MCF 10A (cell line): ENCODE results near the gene LOX. TPM values are rescaled to one million over a fixed set of nuclear protein-coding genes. Genes with fewer than 3 reads are reported as not detected.
A peak's percentile ranks its signal among the peaks of the same experiment; 100 is the strongest.

ENCODE experiments used
- BruUV-seq: library from RNA; stranded (reverse); fragments of 400-500 nt; replicated peaks from 2 replicates; lab custom pipeline; 2021; lab: Mats Ljungman, UMichigan
- CTCF ChIA-PET: fragments of 300-600 bp; sonication (Branson Sonifier 250); formaldehyde crosslinking; extraction: SDS; loops from one replicate; lab custom pipeline; 2021; ENCODE audit warnings: antibody characterized with exemption, inconsistent platforms; lab: Yijun Ruan, JAX
- POLR2A ChIA-PET: fragments of 300-600, 350-650 bp; sonication (Branson Sonifier 250); formaldehyde crosslinking; extraction: SDS; loops from one replicate; lab custom pipeline; 2020; ENCODE audit warnings: antibody characterized with exemption, inconsistent platforms; lab: Yijun Ruan, JAX
- DNase-seq: peaks from one replicate; pipeline ENCODE4 v3.0.0-alpha.2; 2018; ENCODE audit not compliant: unreplicated experiment
- H3K27ac Mint-ChIP-seq: one replicate; pipeline ENCODE4 v1.8.0; 2022; ENCODE audit warnings: mild to moderate bottlenecking, low read depth, mixed read lengths; ENCODE audit not compliant: unreplicated experiment
- H3K27me3 Mint-ChIP-seq: one replicate; pipeline ENCODE4 v1.8.0; 2022; ENCODE audit warnings: mixed read lengths; ENCODE audit not compliant: insufficient read depth, unreplicated experiment
- H3K36me3 Mint-ChIP-seq: one replicate; pipeline ENCODE4 v1.8.0; 2022; ENCODE audit warnings: mild to moderate bottlenecking, moderate library complexity, mixed read lengths; ENCODE audit not compliant: insufficient read depth, unreplicated experiment
- H3K4me1 Mint-ChIP-seq: one replicate; pipeline ENCODE4 v1.8.0; 2022; ENCODE audit warnings: mixed read lengths; ENCODE audit not compliant: insufficient read depth, unreplicated experiment
- H3K4me3 Mint-ChIP-seq: one replicate; pipeline ENCODE4 v1.8.0; 2022; ENCODE audit warnings: mild to moderate bottlenecking, moderate library complexity, mixed read lengths; ENCODE audit not compliant: unreplicated experiment
- H3K9me3 Mint-ChIP-seq: one replicate; pipeline ENCODE4 v1.8.0; 2022; ENCODE audit warnings: mixed read lengths; ENCODE audit not compliant: unreplicated experiment
- intact Hi-C: fragments of 100-400 bp; cut with micrococcal nuclease; formaldehyde crosslinking; loops from 2 replicates; pipeline ENCODE4 v1.14.1; 2022
- total RNA-seq: library from RNA; stranded (reverse); gene quantifications from 2 replicates; pipeline ENCODE4 v1.2.3, GENCODE V29; 2022
- TF ChIP-seq, protein P1 (sequence below): fragments of 200-600 bp; IDR thresholded peaks from one replicate; pipeline ENCODE4 v1.8.0; 2022; ENCODE audit warnings: antibody characterized with exemption, mild to moderate bottlenecking; ENCODE audit not compliant: unreplicated experiment

Gene LOX
- total RNA-seq, 1 experiment from 2014 or later: 10.7 TPM

DNA sequence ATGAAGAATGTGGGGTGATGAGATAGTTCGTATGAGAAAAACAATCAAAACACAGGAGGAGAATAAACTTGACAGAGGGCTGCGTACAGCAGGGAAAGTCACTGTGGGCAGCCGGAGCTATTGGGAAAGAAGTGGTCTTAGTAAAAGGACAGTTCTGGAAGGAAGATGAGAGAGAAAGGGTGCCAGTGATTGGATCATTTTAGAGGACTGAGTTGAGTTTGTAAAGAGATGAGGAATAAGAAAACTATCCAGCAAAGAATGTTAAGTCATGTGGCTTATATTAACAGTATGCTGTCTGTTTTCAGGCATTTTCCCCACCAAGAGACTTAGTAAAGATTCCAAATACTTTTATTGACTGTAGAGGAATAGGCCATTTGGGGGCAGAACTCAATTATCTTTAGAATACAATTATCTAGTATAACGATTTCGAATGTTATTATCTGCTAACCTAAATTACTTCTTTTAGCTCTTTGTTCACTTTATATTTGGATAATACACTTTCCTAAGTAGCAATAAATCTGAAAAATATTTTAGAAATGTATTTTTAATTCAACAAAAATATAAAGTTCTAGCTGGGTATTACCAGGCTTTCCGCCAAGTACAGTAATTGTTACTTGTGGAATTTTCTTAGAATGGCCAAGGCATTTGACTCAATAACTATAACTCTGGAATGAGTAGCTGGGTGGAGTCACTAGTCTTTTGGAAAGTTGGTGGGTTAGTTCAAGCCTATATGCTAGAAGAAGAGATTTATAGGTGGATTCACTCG is 15.5 kb upstream of the LOX start:
- no peak overlapping the region for H3K4me3 Mint-ChIP-seq
- DNase-seq: no peak
- H3K36me3 Mint-ChIP-seq: peaks cover 6% of the 10 kb centered on the region
- ChIA-PET POLR2A (interaction anchor here (0.6 to 2.4 kb wide), 4 partner anchors 8 to 105 kb away, joined by 3 to 13 read pairs (median 4); no protein-coding TSS in a partner anchor), CTCF (interaction anchor here (0.7 to 10.0 kb wide), 16 partner anchors 9 to 132 kb away, joined by 3 to 237 read pairs (median 4); partner anchors contain the start of genes SRFBP1 and ZNF474)
- intact Hi-C loops: loop anchor here (2.0 kb wide), 1 partner anchor 321 kb away; no protein-coding TSS in a partner anchor
- no peak overlapping the region for H3K27ac Mint-ChIP-seq
- no TSS peak for BruUV-seq
- no peaks in the 10 kb centered on the region for H3K9me3 Mint-ChIP-seq
- peaks cover 5% of the 10 kb centered on the region for H3K4me1 Mint-ChIP-seq
- TF ChIP-seq, protein P1, sequence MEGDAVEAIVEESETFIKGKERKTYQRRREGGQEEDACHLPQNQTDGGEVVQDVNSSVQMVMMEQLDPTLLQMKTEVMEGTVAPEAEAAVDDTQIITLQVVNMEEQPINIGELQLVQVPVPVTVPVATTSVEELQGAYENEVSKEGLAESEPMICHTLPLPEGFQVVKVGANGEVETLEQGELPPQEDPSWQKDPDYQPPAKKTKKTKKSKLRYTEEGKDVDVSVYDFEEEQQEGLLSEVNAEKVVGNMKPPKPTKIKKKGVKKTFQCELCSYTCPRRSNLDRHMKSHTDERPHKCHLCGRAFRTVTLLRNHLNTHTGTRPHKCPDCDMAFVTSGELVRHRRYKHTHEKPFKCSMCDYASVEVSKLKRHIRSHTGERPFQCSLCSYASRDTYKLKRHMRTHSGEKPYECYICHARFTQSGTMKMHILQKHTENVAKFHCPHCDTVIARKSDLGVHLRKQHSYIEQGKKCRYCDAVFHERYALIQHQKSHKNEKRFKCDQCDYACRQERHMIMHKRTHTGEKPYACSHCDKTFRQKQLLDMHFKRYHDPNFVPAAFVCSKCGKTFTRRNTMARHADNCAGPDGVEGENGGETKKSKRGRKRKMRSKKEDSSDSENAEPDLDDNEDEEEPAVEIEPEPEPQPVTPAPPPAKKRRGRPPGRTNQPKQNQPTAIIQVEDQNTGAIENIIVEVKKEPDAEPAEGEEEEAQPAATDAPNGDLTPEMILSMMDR: no peak
- H3K27me3 Mint-ChIP-seq: no peaks in the 10 kb centered on the region

DNA sequence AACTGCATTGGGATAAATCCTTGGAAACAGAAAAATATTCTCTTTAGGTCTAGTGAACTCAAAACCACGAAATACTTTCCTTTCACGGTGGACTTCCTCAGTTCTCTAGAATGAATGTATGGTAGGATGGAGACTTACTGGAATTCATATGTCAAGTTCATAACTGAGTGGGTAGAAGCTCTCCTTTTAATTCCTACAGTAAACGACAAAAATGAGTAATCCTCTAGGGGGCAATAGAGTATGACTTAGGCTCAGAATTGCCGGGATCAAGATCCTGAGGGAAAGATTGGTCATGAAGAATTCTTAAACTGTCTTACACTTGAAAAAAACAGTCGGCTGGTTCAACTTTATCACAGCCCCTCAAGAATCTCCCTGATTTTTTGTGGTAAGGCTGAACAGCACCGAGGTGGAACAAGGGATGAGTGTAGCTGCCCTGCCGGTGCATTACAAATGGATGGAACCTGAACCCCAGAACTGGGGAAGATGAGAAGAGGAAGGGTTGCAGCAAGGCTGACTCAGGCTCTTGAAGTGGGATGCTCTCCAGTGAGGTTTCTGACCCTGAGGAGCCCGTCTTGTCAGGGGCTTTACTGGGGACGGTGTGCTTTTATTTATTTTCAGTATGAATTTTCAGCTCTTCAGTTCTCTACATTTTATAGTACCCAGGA is 14.0 kb upstream of the LOX start:
- no peak overlapping the region for H3K27ac Mint-ChIP-seq
- peaks cover 5% of the 10 kb centered on the region for H3K4me1 Mint-ChIP-seq
- no TSS peak for BruUV-seq
- TF ChIP-seq, protein P1: peak; percentile 70
- intact Hi-C loops: loop anchor here (1.0 to 2.0 kb wide), 3 partner anchors 64 to 323 kb away; no protein-coding TSS in a partner anchor
- ChIA-PET POLR2A (interaction anchor here (0.6 to 2.4 kb wide), 9 partner anchors 10 to 130 kb away, joined by 3 to 13 read pairs (median 6); partner anchors contain the start of gene SRFBP1), CTCF (interaction anchor here (0.6 to 10.0 kb wide), 46 partner anchors 7 to 1561 kb away, joined by 3 to 237 read pairs (median 4); partner anchors contain the start of gene SRFBP1)
- H3K4me3 Mint-ChIP-seq: no peak overlapping the region
- peak; percentile 73 for DNase-seq
- no peaks in the 10 kb centered on the region for H3K27me3 Mint-ChIP-seq
- H3K9me3 Mint-ChIP-seq: no peaks in the 10 kb centered on the region
- peaks cover 6% of the 10 kb centered on the region for H3K36me3 Mint-ChIP-seq

DNA sequence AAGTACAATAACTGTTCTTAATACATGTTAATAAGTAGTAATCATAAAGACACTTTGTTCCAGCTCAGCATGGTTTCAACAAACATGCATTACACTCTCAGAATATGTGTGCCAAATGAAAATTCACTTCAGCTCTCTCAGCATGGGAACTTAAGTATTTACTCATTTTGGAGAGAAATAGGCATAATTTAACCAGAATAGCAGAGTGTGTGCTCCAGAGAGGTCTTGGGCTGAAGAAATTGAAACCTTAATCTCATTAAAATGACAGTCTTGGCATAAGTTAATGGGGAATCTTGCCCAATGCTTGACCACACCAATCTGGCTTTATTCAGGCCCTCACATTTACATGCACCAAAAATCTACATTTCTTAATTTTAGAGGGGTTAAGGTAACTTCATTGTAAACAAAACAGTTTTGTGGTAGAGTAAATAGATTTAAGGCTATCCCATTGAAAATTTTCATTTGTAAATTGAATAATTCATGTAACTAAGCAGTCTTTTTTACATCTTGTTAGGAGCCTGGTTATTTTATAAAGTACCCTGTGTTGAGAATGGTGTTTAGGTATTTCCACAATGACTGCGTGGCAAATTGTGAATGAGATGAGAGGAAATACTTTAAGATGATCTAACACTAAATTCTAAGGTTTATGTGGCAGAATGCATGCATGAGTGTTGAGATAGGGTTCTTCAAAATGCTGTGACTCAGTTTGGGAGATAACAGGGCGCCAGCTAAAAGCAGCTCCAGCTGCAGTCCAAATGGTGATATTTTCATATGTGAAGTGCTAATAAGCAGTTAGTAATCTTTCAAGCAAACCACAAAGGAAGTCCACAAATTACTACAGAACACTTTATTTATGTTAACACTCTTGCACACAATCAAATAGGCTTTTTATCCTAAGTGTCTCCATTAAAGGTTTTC is 11.3 kb upstream of the LOX start:
- Mint-ChIP-seq H3K36me3 (peaks cover 6% of the 10 kb centered on the region), H3K9me3 (no peaks in the 10 kb centered on the region), H3K27me3 (no peaks in the 10 kb centered on the region), H3K27ac (no peak overlapping the region), H3K4me3 (no peak overlapping the region), H3K4me1 (peaks cover 5% of the 10 kb centered on the region)
- CTCF ChIA-PET: interaction anchor here (0.7 to 10.0 kb wide), 12 partner anchors 12 to 122 kb away, joined by 3 to 237 read pairs (median 4); partner anchors contain the start of gene LOX
- intact Hi-C loops: no loop called here
- TF ChIP-seq, protein P1: no peak
- no TSS peak for BruUV-seq
- POLR2A ChIA-PET: interaction anchor here (2.5 kb wide), 1 partner anchor 11 kb away, joined by 12 read pairs; the partner anchor contains the start of gene LOX
- DNase-seq: no peak
